ENCODE measurements around the gene MPV17L2.

MPV17L2 gene

DNA sequence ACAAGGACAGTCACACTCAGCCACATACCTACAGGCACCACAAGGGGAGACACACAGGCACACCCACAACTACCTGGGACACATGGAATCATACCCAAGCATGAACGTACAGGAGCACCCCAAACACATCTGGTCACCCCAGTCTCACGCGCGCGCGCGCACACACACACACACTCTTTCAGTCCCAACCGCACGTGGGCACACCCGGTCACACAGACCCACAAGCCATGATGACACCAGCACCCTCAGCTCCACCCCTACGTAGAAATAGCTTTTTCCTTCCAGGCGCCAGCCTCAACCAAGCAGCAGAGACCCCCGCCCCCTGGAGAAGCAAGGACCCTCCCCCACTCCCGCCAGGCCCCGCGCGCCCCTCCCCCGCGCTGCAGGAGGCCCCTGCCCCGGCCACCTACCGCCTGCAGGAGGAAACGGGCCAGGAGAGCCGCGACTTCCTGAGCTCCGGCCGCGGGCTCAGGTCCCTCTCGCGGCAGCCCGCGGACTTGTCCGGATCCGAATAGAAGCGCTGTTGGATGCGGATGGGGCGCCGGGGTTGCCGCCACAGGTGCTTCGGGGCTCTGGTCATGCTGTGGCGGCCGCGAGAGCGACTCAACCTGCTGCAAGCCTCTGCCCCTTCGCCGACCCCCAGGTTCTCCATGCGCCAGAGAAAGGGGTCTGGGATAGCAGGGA is 39.7 kb downstream of the MPV17L2 start:
- TF ChIP-seq ZFX (IDR thresholded peaks at IDR 0.05), result no peak
- TF ChIP-seq, protein P1, sequence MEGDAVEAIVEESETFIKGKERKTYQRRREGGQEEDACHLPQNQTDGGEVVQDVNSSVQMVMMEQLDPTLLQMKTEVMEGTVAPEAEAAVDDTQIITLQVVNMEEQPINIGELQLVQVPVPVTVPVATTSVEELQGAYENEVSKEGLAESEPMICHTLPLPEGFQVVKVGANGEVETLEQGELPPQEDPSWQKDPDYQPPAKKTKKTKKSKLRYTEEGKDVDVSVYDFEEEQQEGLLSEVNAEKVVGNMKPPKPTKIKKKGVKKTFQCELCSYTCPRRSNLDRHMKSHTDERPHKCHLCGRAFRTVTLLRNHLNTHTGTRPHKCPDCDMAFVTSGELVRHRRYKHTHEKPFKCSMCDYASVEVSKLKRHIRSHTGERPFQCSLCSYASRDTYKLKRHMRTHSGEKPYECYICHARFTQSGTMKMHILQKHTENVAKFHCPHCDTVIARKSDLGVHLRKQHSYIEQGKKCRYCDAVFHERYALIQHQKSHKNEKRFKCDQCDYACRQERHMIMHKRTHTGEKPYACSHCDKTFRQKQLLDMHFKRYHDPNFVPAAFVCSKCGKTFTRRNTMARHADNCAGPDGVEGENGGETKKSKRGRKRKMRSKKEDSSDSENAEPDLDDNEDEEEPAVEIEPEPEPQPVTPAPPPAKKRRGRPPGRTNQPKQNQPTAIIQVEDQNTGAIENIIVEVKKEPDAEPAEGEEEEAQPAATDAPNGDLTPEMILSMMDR (conservative IDR thresholded peaks at IDR 0.05), result no peak
- H3K27ac ChIP-seq, result no peak overlapping the region

GRCh38 chr19:18233224-18233825 is 40.3 kb downstream of the MPV17L2 start:
- TF ChIP-seq ZFX (IDR thresholded peaks at IDR 0.05), result no peak
- TF ChIP-seq, protein P1 (conservative IDR thresholded peaks at IDR 0.05), result no peak
- H3K27ac ChIP-seq, result no peak overlapping the region

- TF ChIP-seq, protein P1 (conservative IDR thresholded peaks at IDR 0.05), result no peak
- TF ChIP-seq ZFX (IDR thresholded peaks at IDR 0.05), result no peak
- H3K27ac ChIP-seq, result no peak overlapping the region
These were observed 41.2 kb downstream of the MPV17L2 start for GRCh38 chr19:18234194-18234593.

- TF ChIP-seq, protein P1 (conservative IDR thresholded peaks at IDR 0.05), result no peak
- TF ChIP-seq ZFX (IDR thresholded peaks at IDR 0.05), result no peak
- no peak overlapping the region for H3K27ac ChIP-seq
These were observed 46.3 kb downstream of the MPV17L2 start for GRCh38 chr19:18239303-18239702.

DNA sequence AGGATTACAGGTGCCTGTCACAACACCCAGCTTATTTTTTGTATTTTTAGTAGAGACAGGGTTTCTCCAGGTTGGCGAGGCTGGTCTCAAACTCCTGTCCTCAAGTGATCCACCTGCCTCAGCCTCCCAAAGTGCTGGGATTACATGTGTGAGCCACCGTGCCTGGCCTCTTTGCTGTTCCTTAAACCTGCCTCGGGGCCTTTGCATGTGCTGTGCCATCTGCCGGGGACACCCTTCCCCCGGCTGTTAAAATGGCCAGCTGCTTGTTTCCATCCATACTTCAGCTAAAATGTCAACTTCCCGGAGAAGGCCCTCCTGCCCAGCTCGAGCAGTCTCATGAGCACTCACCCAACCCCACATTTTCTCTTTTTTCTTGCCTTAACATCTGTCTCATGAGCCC is 52.3 kb downstream of the MPV17L2 start:
- TF ChIP-seq, protein P1 (conservative IDR thresholded peaks at IDR 0.05), result no peak
- no peak for TF ChIP-seq ZFX (IDR thresholded peaks at IDR 0.05)
- no peak overlapping the region for H3K27ac ChIP-seq

Measured in C4-2B (cell line).